Measurements from ENCODE around the gene TRMT13.
"Not testable (repeated sequence)": the region's sequence is repeated elsewhere in the genome, so short reads cannot be mapped to it uniquely, and the experiment has no call there.

Gene TRMT13

DNA sequence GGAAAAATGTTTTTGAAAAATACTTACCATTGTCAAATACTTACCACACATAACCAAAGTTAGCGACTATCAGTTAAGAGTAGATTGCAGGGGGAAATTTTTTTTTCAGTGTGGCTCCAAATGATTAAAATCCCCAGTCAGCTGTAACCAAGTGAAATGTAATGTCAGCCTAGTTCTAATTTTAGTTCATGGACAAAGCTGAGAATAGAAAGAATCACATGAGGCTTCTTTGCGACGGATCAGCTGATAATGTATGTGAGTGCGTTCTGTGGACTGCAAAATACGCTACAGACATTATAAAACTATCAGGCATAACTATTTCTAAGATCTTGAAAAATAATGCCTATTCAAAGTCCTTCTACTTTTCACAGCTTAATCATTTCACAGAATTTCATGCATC lies 45.1 kb downstream of the TRMT13 start, which contains the start of gene LRRC39:
TSS of gene LRRC39 (minus strand) at position 166 of the 400 bp plus-strand sequence. CDS start 9,740 bp downstream, outside the sequence.
- no peak within 1 kb of the TSS for H3K4me3 ChIP-seq (ENCODE audit: low read depth, low read length)
- DNase-seq (ENCODE audit: low read depth) = peak; percentile 3
- TF ChIP-seq, protein P1, sequence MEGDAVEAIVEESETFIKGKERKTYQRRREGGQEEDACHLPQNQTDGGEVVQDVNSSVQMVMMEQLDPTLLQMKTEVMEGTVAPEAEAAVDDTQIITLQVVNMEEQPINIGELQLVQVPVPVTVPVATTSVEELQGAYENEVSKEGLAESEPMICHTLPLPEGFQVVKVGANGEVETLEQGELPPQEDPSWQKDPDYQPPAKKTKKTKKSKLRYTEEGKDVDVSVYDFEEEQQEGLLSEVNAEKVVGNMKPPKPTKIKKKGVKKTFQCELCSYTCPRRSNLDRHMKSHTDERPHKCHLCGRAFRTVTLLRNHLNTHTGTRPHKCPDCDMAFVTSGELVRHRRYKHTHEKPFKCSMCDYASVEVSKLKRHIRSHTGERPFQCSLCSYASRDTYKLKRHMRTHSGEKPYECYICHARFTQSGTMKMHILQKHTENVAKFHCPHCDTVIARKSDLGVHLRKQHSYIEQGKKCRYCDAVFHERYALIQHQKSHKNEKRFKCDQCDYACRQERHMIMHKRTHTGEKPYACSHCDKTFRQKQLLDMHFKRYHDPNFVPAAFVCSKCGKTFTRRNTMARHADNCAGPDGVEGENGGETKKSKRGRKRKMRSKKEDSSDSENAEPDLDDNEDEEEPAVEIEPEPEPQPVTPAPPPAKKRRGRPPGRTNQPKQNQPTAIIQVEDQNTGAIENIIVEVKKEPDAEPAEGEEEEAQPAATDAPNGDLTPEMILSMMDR (conservative IDR thresholded peaks at IDR 0.05; ENCODE audit: low read depth, low read length) = no peak

DNA sequence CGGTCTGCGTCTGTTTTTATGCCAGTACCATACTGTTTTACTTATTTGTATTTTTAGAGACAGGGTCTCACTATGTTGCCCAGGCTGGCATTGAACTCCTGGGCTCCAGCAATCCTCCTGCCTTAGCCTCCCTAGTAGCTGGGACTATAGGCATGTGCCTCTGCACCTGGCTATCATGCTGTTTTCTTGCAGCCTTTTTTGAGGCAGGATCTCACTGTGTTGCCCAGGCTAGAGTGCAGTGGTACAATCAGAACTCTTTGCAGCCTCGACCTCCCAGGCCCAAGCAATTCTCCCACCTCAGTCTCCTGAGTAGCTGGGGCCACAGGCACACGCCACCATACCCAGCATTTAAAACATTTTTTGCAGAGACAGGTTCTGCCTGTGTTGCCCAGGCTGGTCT lies 50.4 kb downstream of the TRMT13 start:
- TF ChIP-seq, protein P1 (conservative IDR thresholded peaks at IDR 0.05; ENCODE audit: low read depth, low read length) = no peak
- no peak overlapping the region for H3K4me3 ChIP-seq (ENCODE audit: low read depth, low read length)
- DNase-seq (ENCODE audit: low read depth) = no peak

DNA sequence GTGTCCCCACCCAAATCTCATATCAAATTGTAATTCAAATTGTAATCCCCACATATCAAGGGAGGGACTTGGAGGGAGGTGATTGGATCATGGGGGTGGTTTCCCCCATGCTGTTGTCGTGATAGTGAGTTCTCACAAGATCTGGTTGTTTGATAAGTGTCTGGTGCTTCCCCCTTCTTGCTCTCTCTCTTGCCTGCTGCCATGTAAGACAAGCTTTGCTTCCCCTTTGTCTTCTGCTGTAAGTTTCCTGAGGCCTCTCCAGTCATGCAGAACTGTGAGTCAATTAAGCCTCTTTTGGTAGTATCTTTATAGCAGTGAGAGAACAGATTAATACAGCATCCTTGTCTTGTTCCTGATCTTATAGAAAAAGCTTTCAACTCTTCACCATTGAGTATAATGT lies 51.6 kb downstream of the TRMT13 start:
- no peak overlapping the region for H3K4me3 ChIP-seq (ENCODE audit: low read depth, low read length)
- TF ChIP-seq, protein P1 (conservative IDR thresholded peaks at IDR 0.05; ENCODE audit: low read depth, low read length) = no peak
- no peak for DNase-seq (ENCODE audit: low read depth)

DNA sequence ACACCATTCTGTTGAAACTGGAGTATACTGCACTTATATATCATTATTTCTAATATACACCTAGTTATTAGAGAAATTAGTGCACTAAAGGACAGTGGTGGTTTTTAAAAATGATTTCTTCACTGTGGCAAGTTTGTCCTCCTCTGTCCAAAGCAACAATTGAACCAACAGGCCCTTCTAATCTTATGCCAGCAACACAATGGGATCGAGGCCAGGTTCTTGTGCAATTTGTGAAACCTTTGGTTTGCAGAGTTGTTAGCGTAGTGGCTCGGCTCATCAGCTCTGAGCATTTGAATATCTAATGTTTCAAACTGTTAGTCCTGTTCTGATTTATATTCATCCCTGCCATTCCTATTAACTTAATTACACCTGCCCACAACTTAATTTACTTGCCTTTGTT lies 54.9 kb downstream of the TRMT13 start:
- DNase-seq (ENCODE audit: low read depth) = peak; percentile 78
- TF ChIP-seq, protein P1 (conservative IDR thresholded peaks at IDR 0.05; ENCODE audit: low read depth, low read length) = no peak
- H3K4me3 ChIP-seq (ENCODE audit: low read depth, low read length) = no peak overlapping the region

DNA sequence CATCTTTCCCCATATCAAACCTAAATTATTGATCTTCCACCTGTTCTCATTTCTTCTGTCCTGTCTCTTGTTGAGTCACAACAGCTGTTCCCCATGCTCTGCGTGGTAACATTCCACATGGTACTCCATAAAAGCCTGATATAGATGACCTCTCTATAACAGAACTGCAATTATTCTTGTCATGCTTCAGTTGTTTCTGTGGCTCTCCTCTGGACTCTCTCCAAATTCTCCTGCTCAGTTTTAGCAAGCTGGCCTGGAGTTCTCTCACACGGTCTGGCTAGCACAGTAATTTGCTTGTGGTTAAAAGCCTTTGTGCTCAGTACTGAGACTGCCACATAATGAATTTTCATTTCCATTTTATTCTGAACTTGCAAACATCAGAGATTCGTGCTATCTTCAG lies 55.7 kb downstream of the TRMT13 start:
- TF ChIP-seq, protein P1 (conservative IDR thresholded peaks at IDR 0.05; ENCODE audit: low read depth, low read length) = no peak
- DNase-seq (ENCODE audit: low read depth) = peak; percentile 87
- no peak overlapping the region for H3K4me3 ChIP-seq (ENCODE audit: low read depth, low read length)

DNA sequence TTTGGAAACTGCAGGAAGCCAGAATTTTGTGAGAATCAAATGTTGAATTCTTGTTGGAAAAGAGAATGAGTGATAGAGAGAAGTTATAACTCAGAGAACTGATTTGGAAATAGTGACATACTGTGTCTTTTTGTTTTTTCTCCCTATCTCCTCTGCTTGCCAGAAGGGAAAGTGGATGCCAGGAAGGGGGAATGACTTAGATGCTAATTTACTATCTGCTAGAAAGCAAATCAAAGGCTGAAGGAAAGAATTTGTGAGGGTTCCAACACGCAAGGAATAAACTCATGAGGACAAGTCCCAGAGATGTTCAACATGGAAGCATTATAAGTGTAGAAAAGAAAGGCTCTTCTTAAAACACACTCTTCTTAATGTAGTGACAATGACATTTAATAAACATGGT lies 65.6 kb downstream of the TRMT13 start:
- TF ChIP-seq, protein P1 (conservative IDR thresholded peaks at IDR 0.05; ENCODE audit: low read depth, low read length) = no peak
- H3K4me3 ChIP-seq (ENCODE audit: low read depth, low read length) = no peak overlapping the region
- no peak for DNase-seq (ENCODE audit: low read depth)

DNA sequence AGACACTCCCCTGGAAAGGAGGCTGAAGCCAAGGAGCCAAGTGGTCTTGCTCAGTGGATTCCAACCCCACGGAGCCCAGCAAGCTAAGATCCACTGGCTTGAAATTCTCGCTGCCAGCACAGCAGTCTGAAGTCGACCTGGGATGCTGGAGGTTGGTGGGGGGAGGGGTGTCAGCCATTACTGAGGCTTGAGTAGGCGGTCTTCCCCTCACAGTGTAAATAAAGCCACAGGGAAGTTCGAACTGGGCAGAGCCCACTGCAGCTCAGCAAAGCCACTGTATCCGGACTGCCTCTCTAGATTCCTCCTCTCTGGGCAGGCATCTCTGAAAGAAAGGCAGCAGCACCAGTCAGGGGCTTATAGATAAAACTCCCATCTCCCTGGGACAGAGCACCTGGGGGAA lies 67.1 kb downstream of the TRMT13 start:
- not testable (repeated sequence) for H3K4me3 ChIP-seq (ENCODE audit: low read depth, low read length)

More for the DNA sequence above, 67.1 kb downstream of the TRMT13 start:
- not testable (repeated sequence) for DNase-seq (ENCODE audit: low read depth)
